GM12878 (cell line): ENCODE measurements around the gene DNAJC12. TPM values are rescaled to one million over a fixed set of nuclear protein-coding genes. Genes with fewer than 3 reads are reported as not detected.

Source experiments
- ATAC-seq: fragments of 200-7000 bp; cut with Tn5 transposase; 3 replicates; pipeline ENCODE4 v1.9.1; 2020; ENCODE audit warnings: mild to moderate bottlenecking, moderate library complexity
- BruUV-seq: library from RNA; stranded (reverse); fragments of 400-500 nt; replicated peaks from 2 replicates; lab custom pipeline; 2021; lab: Mats Ljungman, UMichigan
- CTCF ChIA-PET: fragments of 300-600 bp; sonication (Branson Sonifier 250); formaldehyde crosslinking; extraction: SDS; loops from one replicate; lab custom pipeline; 2021; ENCODE audit warnings: inconsistent platforms; lab: Yijun Ruan, JAX
- POLR2A ChIA-PET: fragments of 350-600 bp; formaldehyde crosslinking; extraction: SDS; loops from one replicate; lab custom pipeline; 2021; ENCODE audit warnings: inconsistent platforms; lab: Charles Lee
- RAD21 ChIA-PET: fragments of 300-600 bp; sonication (Branson Sonifier 250); formaldehyde crosslinking; loops from one replicate; lab custom pipeline; 2023; ENCODE audit warnings: antibody characterized with exemption; ENCODE audit not compliant: unreplicated experiment; lab: Charles Lee
- SMC1A ChIA-PET: fragments of 300-600 bp; sonication (Branson Sonifier 250); formaldehyde crosslinking; loops from one replicate; lab custom pipeline; 2023; ENCODE audit not compliant: unreplicated experiment, uncharacterized antibody; lab: Charles Lee
- DNase-seq: peaks from one replicate; pipeline ENCODE4 v3.0.0-alpha.2; 2011; ENCODE audit warnings: low read depth, low spot score
- FAIRE-seq: peaks from 3 replicates; lab custom pipeline; 2011; peaks lifted over from hg19 to GRCh38; lab: Jason Lieb, UNC
- H2AFZ ChIP-seq: 2 replicates; pipeline ENCODE4 v1.6.0; 2011; ENCODE audit warnings: low read depth, low read length, control low read depth; ENCODE audit not compliant: control insufficient read depth
- H3K27ac ChIP-seq: 2 replicates; pipeline ENCODE4 v1.5.1; 2011; ENCODE audit warnings: control low read depth; ENCODE audit not compliant: control insufficient read depth, insufficient read depth
- H3K27me3 ChIP-seq, 2 experiments: replicated peaks in 1 of 2; 2 replicates each; pipeline versions ENCODE4 v1.6.0 to v1.6.1; 2011; ENCODE audit warnings: low read length in 1 of 2; ENCODE audit not compliant: control insufficient read depth in 2 of 2, insufficient read depth in 2 of 2
- H3K36me3 ChIP-seq, 2 experiments: 2 replicates each; pipeline ENCODE4 v1.5.1; 2011; ENCODE audit warnings: low read length in 1 of 2; ENCODE audit not compliant: control insufficient read depth in 2 of 2, insufficient read depth in 2 of 2
- H3K4me1 ChIP-seq: 2 replicates; pipeline ENCODE4 v1.6.1; 2011; ENCODE audit warnings: mild to moderate bottlenecking, low read length, moderate library complexity, mixed read lengths; ENCODE audit not compliant: control insufficient read depth, insufficient read depth
- H3K4me2 ChIP-seq: 2 replicates; pipeline ENCODE4 v1.6.0; 2011; ENCODE audit warnings: control low read depth; ENCODE audit not compliant: control insufficient read depth, insufficient read depth
- H3K4me3 ChIP-seq: fragments of 200-600 bp; sonication (generic); 2 replicates; pipeline ENCODE4 v1.5.1; 2016
- H3K79me2 ChIP-seq: 2 replicates; pipeline ENCODE4 v1.6.0; 2011; ENCODE audit warnings: low read length; ENCODE audit not compliant: control insufficient read depth, insufficient read depth
- H3K9ac ChIP-seq: 2 replicates; pipeline ENCODE4 v1.8.0; 2011; ENCODE audit warnings: low read length, control low read depth, mixed read lengths; ENCODE audit not compliant: control insufficient read depth, insufficient read depth
- H3K9me3 ChIP-seq: replicated peaks from 3 replicates; pipeline ENCODE4 v1.5.1; 2011; ENCODE audit warnings: mild to moderate bottlenecking, low read length; ENCODE audit not compliant: control insufficient read depth, insufficient read depth
- H4K20me1 ChIP-seq: 2 replicates; pipeline ENCODE4 v1.6.0; 2011; ENCODE audit not compliant: control insufficient read depth, insufficient read depth
- BCL11A ChIP-seq: IDR thresholded peaks from 2 replicates; pipeline ENCODE4 v1.6.1; 2011; ENCODE audit warnings: low read depth, low read length
- BMI1 ChIP-seq: fragments of 450-650 bp; IDR thresholded peaks from 2 replicates; pipeline ENCODE4 v1.6.1; 2016; ENCODE audit warnings: mild to moderate bottlenecking, moderate library complexity, borderline replicate concordance
- ETV6 ChIP-seq, 2 experiments: fragments of 450-650 bp in 1 of 2; IDR thresholded peaks in 1 of 2; conservative IDR thresholded peaks in 1 of 2; 2 replicates each; pipeline ENCODE4 v1.6.1; 2014; ENCODE audit warnings: antibody characterized with exemption in 1 of 2, borderline replicate concordance in 1 of 2, low read depth in 1 of 2, mild to moderate bottlenecking in 1 of 2, moderate library complexity in 1 of 2
- POLR2AphosphoS5 ChIP-seq: IDR thresholded peaks from 2 replicates; pipeline ENCODE4 v1.6.1; 2011; ENCODE audit warnings: mild to moderate bottlenecking, low read length, inconsistent platforms
- USF2 ChIP-seq: IDR thresholded peaks from 2 replicates; pipeline ENCODE4 v1.6.1; 2011; ENCODE audit warnings: low read depth, low read length, improper control_type of control experiment, borderline replicate concordance
- WGBS: methylation state at CpG from one replicate; pipeline ENCODE4 v1.1.6; 2016; ENCODE audit warnings: low lambda C conversion rate; ENCODE audit not compliant: insufficient replicate concordance, insufficient coverage; ENCODE audit errors: missing lambda C conversion rate; 5-methylcytosine and 5-hydroxymethylcytosine counted together
- in situ Hi-C: fragments of 300-500 bp; cut with MboI; formaldehyde crosslinking; loops from 9 replicates; pipeline ENCODE4 v1.14.3; 2018; ENCODE audit warnings: mixed read lengths
- intact Hi-C: fragments of 100-400 bp; cut with micrococcal nuclease; formaldehyde crosslinking; loops from one replicate; pipeline ENCODE4 v1.14.2; 2022; ENCODE audit not compliant: unreplicated experiment
- polyA plus RNA-seq, 11 experiments: library from polyadenylated mRNA; depleted of rRNA in 4 of 11; unstranded in 6 of 11; stranded (reverse) in 5 of 11; fragments of >200 nt; fragmentation: Nextera tagmentation in 4 of 11; fragmentation: Illumina TruSeq in 1 of 11; extraction: Ambion mirVana in 4 of 11; extraction: Trizol in 1 of 11; gene quantifications; 1 replicate in 1 of 11; 2 replicates in 10 of 11; pipeline versions ENCODE4 v1.2.1 to v1.2.3, GENCODE V29; 2011 to 2016; ENCODE audit warnings: inconsistent platforms in 2 of 11, missing spikeins in 2 of 11, low read depth in 1 of 11
- total RNA-seq, 4 experiments: library from RNA; depleted of rRNA in 3 of 4; stranded (reverse); fragments of >200 nt in 3 of 4; fragmentation: Illumina TruSeq in 1 of 4; extraction: Trizol in 1 of 4; gene quantifications; 2 replicates each; pipeline versions ENCODE4 v1.2.1 to v1.2.3, GENCODE V29; 2013 to 2021

Gene DNAJC12
- total and polyA plus RNA-seq, 10 of the 15 experiments (the other 5 are each of a cell fraction or from before 2014, with no cell fraction given): 1.1 to 4.5 (median 3.0) TPM

GRCh38 chr10:67819768-67820204 lies 18.2 kb downstream of the DNAJC12 start:
- TF ChIP-seq ETV6 (conservative IDR thresholded peaks at IDR 0.05 in 1 of 2, IDR thresholded peaks at IDR 0.05 in 1 of 2; ENCODE audit: borderline replicate concordance in 1 of 2, low read depth in 1 of 2) (peak in 1 of 2 experiments; percentile 88; a peak in 2 of 4 replicates), BCL11A (no peak)
- TF ChIP-seq, all 136 proteins: peak for 1
- no peak overlapping the region for H2AFZ ChIP-seq
- no TSS peak for BruUV-seq
- no peak overlapping the region for H3K27ac ChIP-seq
- CTCF ChIA-PET: no interaction called here
- intact Hi-C loops (no loop called here), in situ Hi-C loops (no loop called here)
- FAIRE-seq (no peak), DNase-seq (no peak), ATAC-seq (peak; percentile 81)
- no peak overlapping the region for H3K9ac ChIP-seq
- H3K36me3 ChIP-seq: no peaks in the 10 kb centered on the region
- no peaks in the 10 kb centered on the region for H3K9me3 ChIP-seq
- H3K4me2 ChIP-seq: no peak overlapping the region
- H3K4me3 ChIP-seq: no peak overlapping the region
- SMC1A ChIA-PET: no interaction called here
- POLR2A ChIA-PET: interaction anchor here (0.8 kb wide), 2 partner anchors 15 to 484 kb away, joined by 3 to 5 read pairs; no protein-coding TSS in a partner anchor
- no peaks in the 10 kb centered on the region for H3K4me1 ChIP-seq
- H3K79me2 ChIP-seq: no peaks in the 10 kb centered on the region
- H4K20me1 ChIP-seq: no peaks in the 10 kb centered on the region
- 36% methylated on average over 3 of the region's 3 CpGs for WGBS
- RAD21 ChIA-PET: no interaction called here
- H3K27me3 ChIP-seq: no peaks in the 10 kb centered on the region

GRCh38 chr10:67818323-67818722 lies 19.7 kb downstream of the DNAJC12 start:
- no peak overlapping the region for H3K4me2 ChIP-seq
- H3K27ac ChIP-seq: no peak overlapping the region
- CTCF ChIA-PET: interaction anchor here (4.0 kb wide), 1 partner anchor 30 kb away, joined by 10 read pairs; no protein-coding TSS in a partner anchor
- H3K79me2 ChIP-seq: no peaks in the 10 kb centered on the region
- WGBS: 72% methylated on average over 3 of the region's 3 CpGs
- no peak overlapping the region for H2AFZ ChIP-seq
- H3K9ac ChIP-seq: no peak overlapping the region
- no peaks in the 10 kb centered on the region for H3K4me1 ChIP-seq
- RAD21 ChIA-PET: no interaction called here
- POLR2A ChIA-PET: no interaction called here
- SMC1A ChIA-PET: no interaction called here
- BruUV-seq: no TSS peak
- ATAC-seq (peak; percentile 75), FAIRE-seq (no peak), DNase-seq (no peak)
- no peak overlapping the region for H3K4me3 ChIP-seq
- no peaks in the 10 kb centered on the region for H4K20me1 ChIP-seq
- no peaks in the 10 kb centered on the region for H3K36me3 ChIP-seq
- H3K27me3 ChIP-seq: no peaks in the 10 kb centered on the region
- in situ Hi-C loops: no loop called here
- intact Hi-C loops: no loop called here
- TF ChIP-seq POLR2AphosphoS5 (no peak), USF2 (no peak), BMI1 (0 out of 2 replicates have a peak, but pooled peaks have one; percentile 23)
- H3K9me3 ChIP-seq: no peaks in the 10 kb centered on the region
